Choroid plexus epithelial cell (primary cell): Measurements from ENCODE around the gene SUSD4.

ENCODE experiments used
- DNase-seq: peaks from one replicate; pipeline ENCODE4 v3.0.0-alpha.2; 2010; ENCODE audit warnings: low read depth
- H3K4me3 ChIP-seq: 2 replicates; pipeline ENCODE4 v1.5.1; 2011; ENCODE audit warnings: low read depth, mild to moderate bottlenecking, control low read depth, low read length, moderate library complexity
- TF ChIP-seq, protein P1 (sequence below): conservative IDR thresholded peaks from 2 replicates; pipeline ENCODE4 v1.5.1; 2011; ENCODE audit warnings: low read depth, mild to moderate bottlenecking, control low read depth, inconsistent platforms, low read length, moderate library complexity

The SUSD4 gene

GRCh38 chr1:223234534-223234933, 129.4 kb downstream of the SUSD4 start:
- TF ChIP-seq, protein P1, sequence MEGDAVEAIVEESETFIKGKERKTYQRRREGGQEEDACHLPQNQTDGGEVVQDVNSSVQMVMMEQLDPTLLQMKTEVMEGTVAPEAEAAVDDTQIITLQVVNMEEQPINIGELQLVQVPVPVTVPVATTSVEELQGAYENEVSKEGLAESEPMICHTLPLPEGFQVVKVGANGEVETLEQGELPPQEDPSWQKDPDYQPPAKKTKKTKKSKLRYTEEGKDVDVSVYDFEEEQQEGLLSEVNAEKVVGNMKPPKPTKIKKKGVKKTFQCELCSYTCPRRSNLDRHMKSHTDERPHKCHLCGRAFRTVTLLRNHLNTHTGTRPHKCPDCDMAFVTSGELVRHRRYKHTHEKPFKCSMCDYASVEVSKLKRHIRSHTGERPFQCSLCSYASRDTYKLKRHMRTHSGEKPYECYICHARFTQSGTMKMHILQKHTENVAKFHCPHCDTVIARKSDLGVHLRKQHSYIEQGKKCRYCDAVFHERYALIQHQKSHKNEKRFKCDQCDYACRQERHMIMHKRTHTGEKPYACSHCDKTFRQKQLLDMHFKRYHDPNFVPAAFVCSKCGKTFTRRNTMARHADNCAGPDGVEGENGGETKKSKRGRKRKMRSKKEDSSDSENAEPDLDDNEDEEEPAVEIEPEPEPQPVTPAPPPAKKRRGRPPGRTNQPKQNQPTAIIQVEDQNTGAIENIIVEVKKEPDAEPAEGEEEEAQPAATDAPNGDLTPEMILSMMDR: no peak
- no peak for DNase-seq
- no peak overlapping the region for H3K4me3 ChIP-seq

DNA sequence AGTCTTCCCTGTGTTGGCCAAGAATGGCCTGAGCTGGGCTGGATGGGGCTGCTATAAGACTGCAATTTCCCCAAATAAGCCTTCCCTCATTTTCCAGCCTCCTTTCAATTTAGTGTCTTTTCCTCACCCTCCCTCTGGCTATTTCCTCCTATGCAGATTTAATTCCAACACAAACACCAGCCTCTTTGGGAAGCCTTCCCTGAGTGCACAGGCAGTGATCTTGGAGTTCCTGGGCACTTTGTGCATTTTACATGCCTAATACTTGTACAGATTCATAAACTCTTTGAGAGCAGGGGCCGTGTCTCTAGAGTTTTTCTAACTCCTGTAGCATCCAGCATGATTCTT, 129.8 kb downstream of the SUSD4 start:
- no peak for DNase-seq
- H3K4me3 ChIP-seq: no peak overlapping the region
- TF ChIP-seq, protein P1: no peak

DNA sequence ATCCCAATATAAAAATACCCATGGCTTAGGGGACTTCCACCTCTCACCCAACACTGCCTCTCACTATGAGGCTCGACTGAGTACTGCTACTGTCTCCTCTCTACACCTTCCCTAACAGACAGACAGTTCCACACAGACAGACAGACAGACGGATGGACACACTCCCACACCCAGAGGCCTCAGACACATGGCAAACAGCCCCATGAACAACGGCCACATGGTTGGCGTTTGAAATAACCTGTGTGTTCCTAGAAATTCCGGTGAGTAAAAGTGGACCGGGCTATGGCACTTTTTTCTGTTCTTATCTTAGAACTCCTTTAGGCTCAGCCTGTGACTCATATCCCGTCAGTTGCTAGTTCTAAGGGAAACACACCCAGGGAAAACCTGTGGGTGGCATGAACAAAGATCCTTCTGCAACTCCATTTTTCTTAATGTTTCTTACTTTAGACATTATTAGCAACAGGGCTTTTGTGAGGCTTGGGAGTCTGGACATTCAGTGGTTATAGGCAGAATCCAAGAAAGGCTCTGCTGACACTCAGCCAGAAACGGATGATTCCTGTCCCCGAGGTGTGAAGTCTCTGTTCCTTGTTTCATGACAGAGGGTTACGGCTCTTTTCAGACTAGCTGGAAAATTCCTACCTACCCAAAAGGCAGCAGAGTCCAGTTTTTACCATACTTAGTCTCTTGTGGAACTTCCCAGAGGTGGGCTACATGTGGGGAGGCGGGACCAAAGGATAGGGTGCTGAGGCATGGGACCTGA, 130.4 kb downstream of the SUSD4 start:
- peak; percentile 79 for DNase-seq
- H3K4me3 ChIP-seq: no peak overlapping the region
- TF ChIP-seq, protein P1: peak; percentile 9

DNA sequence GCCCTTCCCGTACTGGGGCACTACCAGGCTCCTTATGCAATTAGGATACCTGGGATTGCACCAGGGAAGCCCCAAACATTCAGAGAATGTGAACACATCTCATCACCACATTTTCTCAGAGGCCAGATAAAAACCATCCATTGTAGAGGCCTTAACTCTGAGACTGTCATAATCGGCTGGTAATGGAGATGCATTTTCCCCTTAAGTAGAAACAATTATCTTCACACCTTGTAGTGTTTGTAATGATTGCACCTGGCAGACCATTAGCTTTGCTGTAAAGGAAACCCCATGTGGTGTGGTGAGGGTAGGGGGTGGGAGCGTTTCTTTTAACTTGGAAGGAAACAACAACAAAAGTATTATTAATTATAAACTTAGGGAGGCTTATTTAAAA, 131.0 kb downstream of the SUSD4 start:
- H3K4me3 ChIP-seq: no peak overlapping the region
- DNase-seq: no peak
- TF ChIP-seq, protein P1: no peak

DNA sequence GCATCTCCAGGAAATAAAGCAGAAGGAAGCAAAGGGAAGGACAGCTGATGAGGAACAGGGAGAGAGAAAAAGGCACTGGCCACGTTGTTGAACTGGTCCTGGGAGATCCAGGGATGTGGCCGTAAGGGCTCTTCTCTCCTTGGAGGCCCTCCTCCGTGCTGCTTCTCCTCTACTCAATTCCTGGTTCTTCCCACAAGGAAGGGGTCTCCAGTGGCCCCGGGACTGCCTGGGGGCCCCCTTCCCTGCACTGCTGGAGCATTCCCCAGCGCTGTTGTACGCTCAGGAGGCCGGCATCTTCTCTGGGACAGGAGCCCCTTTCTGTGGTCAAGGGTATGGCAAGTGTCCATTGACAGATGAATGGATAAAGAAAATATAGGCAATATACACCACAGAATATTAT, 132.4 kb downstream of the SUSD4 start:
- no peak for DNase-seq
- TF ChIP-seq, protein P1: no peak
- H3K4me3 ChIP-seq: no peak overlapping the region

DNA sequence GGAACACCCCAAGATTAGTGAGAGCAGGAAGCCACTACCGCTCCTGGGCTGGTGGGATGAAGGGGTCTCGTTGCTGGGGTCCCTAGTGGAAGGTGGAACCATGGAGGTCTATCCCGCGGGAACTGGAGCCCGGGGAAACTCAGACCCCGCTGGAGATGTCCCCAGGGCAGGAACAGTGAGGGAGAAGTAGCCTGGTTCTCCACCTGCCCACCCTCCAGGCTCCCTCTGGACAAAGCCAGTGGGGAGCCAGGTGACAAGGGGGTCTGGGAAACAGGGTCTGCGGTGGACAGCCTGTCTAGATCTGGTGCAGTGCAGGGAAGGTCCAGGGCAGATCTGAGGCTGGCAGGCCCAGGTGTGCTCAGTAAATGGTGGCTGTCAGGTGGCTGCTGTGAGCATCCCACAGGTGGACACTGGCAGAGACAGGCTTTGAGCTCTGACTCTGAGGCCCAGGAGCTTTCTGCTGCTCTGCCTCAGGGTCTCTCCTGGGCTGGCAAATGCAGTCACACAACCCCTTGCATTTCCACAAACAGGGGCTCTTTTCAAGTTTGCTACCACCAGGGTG, 132.9 kb downstream of the SUSD4 start:
- DNase-seq: no peak
- TF ChIP-seq, protein P1: no peak
- H3K4me3 ChIP-seq: no peak overlapping the region
